ENCODE data around the gene PKD1L1. TPM values are rescaled to one million over a fixed set of nuclear protein-coding genes. Genes with fewer than 3 reads are reported as not detected.

Gene PKD1L1
- total RNA-seq, 1 donor from 2014 or later = 0.19 TPM

- Mint-ChIP-seq H3K36me3 (ENCODE audit: low read depth) (no peaks in the 10 kb centered on the region), H3K27ac (ENCODE audit: unreplicated experiment) (no peak overlapping the region), H3K4me3 (no peak overlapping the region), H3K4me1 (no peaks in the 10 kb centered on the region), H3K27me3 (ENCODE audit: low read depth) (no peaks in the 10 kb centered on the region), H3K9me3 (peaks cover 6% of the 10 kb centered on the region)
- no peak for TF ChIP-seq CTCF (conservative IDR thresholded peaks at IDR 0.05)
- DNase-seq (ENCODE audit: low read depth, low spot score) = no peak
These were observed 197.2 kb downstream of the PKD1L1 start for GRCh38 chr7:47751043-47751442.

GRCh38 chr7:47748041-47748440, 200.2 kb downstream of the PKD1L1 start:
- Mint-ChIP-seq H3K27me3 (ENCODE audit: low read depth) (no peaks in the 10 kb centered on the region), H3K9me3 (peaks cover 2% of the 10 kb centered on the region), H3K27ac (ENCODE audit: unreplicated experiment) (no peak overlapping the region), H3K36me3 (ENCODE audit: low read depth) (no peaks in the 10 kb centered on the region), H3K4me3 (no peak overlapping the region), H3K4me1 (peaks cover 7% of the 10 kb centered on the region)
- no peak for TF ChIP-seq CTCF (conservative IDR thresholded peaks at IDR 0.05)
- no peak for DNase-seq (ENCODE audit: low read depth, low spot score)

GRCh38 chr7:47747160-47747559, 201.1 kb downstream of the PKD1L1 start:
- no peak for DNase-seq (ENCODE audit: low read depth, low spot score)
- H3K27ac Mint-ChIP-seq (ENCODE audit: unreplicated experiment) = no peak overlapping the region

GRCh38 chr7:47746468-47746867, 201.8 kb downstream of the PKD1L1 start:
- Mint-ChIP-seq H3K27me3 (ENCODE audit: low read depth) (no peaks in the 10 kb centered on the region), H3K27ac (ENCODE audit: unreplicated experiment) (no peak overlapping the region), H3K36me3 (ENCODE audit: low read depth) (no peaks in the 10 kb centered on the region)

More at GRCh38 chr7:47747160-47747559, 201.1 kb downstream of the PKD1L1 start:
- Mint-ChIP-seq H3K4me1 (peaks cover 13% of the 10 kb centered on the region), H3K4me3 (no peak overlapping the region), H3K27me3 (ENCODE audit: low read depth) (no peaks in the 10 kb centered on the region), H3K36me3 (ENCODE audit: low read depth) (no peaks in the 10 kb centered on the region), H3K9me3 (no peaks in the 10 kb centered on the region)
- TF ChIP-seq CTCF (conservative IDR thresholded peaks at IDR 0.05) = no peak

GRCh38 chr7:47744883-47745282, 203.4 kb downstream of the PKD1L1 start:
- no peaks in the 10 kb centered on the region for H3K36me3 Mint-ChIP-seq (ENCODE audit: low read depth)
- no peak for DNase-seq (ENCODE audit: low read depth, low spot score)
- no peaks in the 10 kb centered on the region for H3K27me3 Mint-ChIP-seq (ENCODE audit: low read depth)
- H3K4me1 Mint-ChIP-seq = peaks cover 33% of the 10 kb centered on the region
- no peak overlapping the region for H3K27ac Mint-ChIP-seq (ENCODE audit: unreplicated experiment)
- H3K4me3 Mint-ChIP-seq = no peak overlapping the region
- TF ChIP-seq CTCF (conservative IDR thresholded peaks at IDR 0.05) = no peak
- no peaks in the 10 kb centered on the region for H3K9me3 Mint-ChIP-seq

More at GRCh38 chr7:47746468-47746867, 201.8 kb downstream of the PKD1L1 start:
- TF ChIP-seq CTCF (conservative IDR thresholded peaks at IDR 0.05) = no peak
- no peak for DNase-seq (ENCODE audit: low read depth, low spot score)
- peaks cover 18% of the 10 kb centered on the region for H3K4me1 Mint-ChIP-seq
- H3K4me3 Mint-ChIP-seq = no peak overlapping the region
- no peaks in the 10 kb centered on the region for H3K9me3 Mint-ChIP-seq

Measured in neural crest cell (in vitro differentiated cells).